GM13976 (cell line): Measurements from ENCODE around the gene PRMT7.

Source experiments
- DNase-seq: peaks from one replicate; pipeline ENCODE4 v3.0.0; 2012; ENCODE audit warnings: low spot score
- CTCF ChIP-seq: IDR thresholded peaks from 2 replicates; pipeline ENCODE4 v1.5.1; 2012; ENCODE audit warnings: borderline replicate concordance, mild to moderate bottlenecking; ENCODE audit not compliant: insufficient read depth; ENCODE audit errors: extremely low read depth, missing control alignments, control extremely low read depth
- in situ Hi-C: fragments of 300-500 bp; cut with MboI; formaldehyde crosslinking; loops from one replicate; pipeline ENCODE4 v1.12.0; 2022; ENCODE audit warnings: low sequenced_read_pairs, mixed read lengths, inconsistent platforms; ENCODE audit not compliant: unreplicated experiment

PRMT7 gene

GRCh38 chr16:68377221-68377620, 66.4 kb downstream of the PRMT7 start:
- in situ Hi-C loops, result no loop called here
- DNase-seq, result no peak
- no peak for TF ChIP-seq CTCF

GRCh38 chr16:68377667-68378393, 67.0 kb downstream of the PRMT7 start:
- in situ Hi-C loops, result no loop called here
- TF ChIP-seq CTCF, result no peak
- DNase-seq, result no peak

- no peak for TF ChIP-seq CTCF
- in situ Hi-C loops, result no loop called here
- no peak for DNase-seq
Measured at GRCh38 chr16:68378436-68379415, 67.9 kb downstream of the PRMT7 start.

- no peak for TF ChIP-seq CTCF
- in situ Hi-C loops, result no loop called here
- DNase-seq, result no peak
Measured at GRCh38 chr16:68379472-68380347, 68.9 kb downstream of the PRMT7 start.

GRCh38 chr16:68380348-68380670, 69.5 kb downstream of the PRMT7 start:
- no peak for DNase-seq
- in situ Hi-C loops, result no loop called here
- TF ChIP-seq CTCF, result no peak
